Renal cortex interstitium (tissue), 11 donors: ENCODE data around the gene TRERF1. TPM values are rescaled to one million over a fixed set of nuclear protein-coding genes. Genes with fewer than 3 reads are reported as not detected.

Source experiments
- DNase-seq, 11 donors: peaks; one replicate each; pipeline ENCODE4 v3.0.0-alpha.2; 2013; ENCODE audit warnings: low read depth in 9 of 11, low spot score in 4 of 11; ENCODE audit errors: extremely low read depth in 1 of 11
- polyA plus RNA-seq, 3 donors: library from polyadenylated mRNA; unstranded; fragments of 120-200 nt; gene quantifications; one replicate each; pipeline ENCODE4 v1.2.1, GENCODE V29; 2013; ENCODE audit not compliant: insufficient read length in 3 of 3

Gene TRERF1
- polyA plus RNA-seq, 3 donors = 14.9 to 16.4 (median 15.9) TPM

GRCh38 chr6:42271834-42272805, 179.6 kb downstream of the TRERF1 start:
- no peak for DNase-seq

GRCh38 chr6:42269974-42270510, 181.7 kb downstream of the TRERF1 start:
- no peak for DNase-seq

GRCh38 chr6:42269553-42269952, 182.2 kb downstream of the TRERF1 start:
- no peak for DNase-seq

- DNase-seq = no peak
These were observed 182.9 kb downstream of the TRERF1 start for GRCh38 chr6:42268835-42269204.

- DNase-seq = no peak
These were observed 183.5 kb downstream of the TRERF1 start for GRCh38 chr6:42268016-42268834.

- no peak for DNase-seq
These were observed 185.2 kb downstream of the TRERF1 start for GRCh38 chr6:42266538-42266937.

- DNase-seq = no peak
These were observed 186.8 kb downstream of the TRERF1 start for GRCh38 chr6:42264852-42265390.

- DNase-seq = no peak
These were observed 187.4 kb downstream of the TRERF1 start for GRCh38 chr6:42264162-42264851.

GRCh38 chr6:42263165-42263728, 188.5 kb downstream of the TRERF1 start:
- DNase-seq = no peak

- no peak for DNase-seq
These were observed 190.8 kb downstream of the TRERF1 start for GRCh38 chr6:42260972-42261371.

GRCh38 chr6:42260396-42260888, 191.3 kb downstream of the TRERF1 start:
- no peak for DNase-seq

- DNase-seq = no peak
These were observed 191.8 kb downstream of the TRERF1 start for GRCh38 chr6:42259841-42260395.

GRCh38 chr6:42259286-42259685, 192.4 kb downstream of the TRERF1 start:
- DNase-seq = no peak

GRCh38 chr6:42257614-42258013, 194.1 kb downstream of the TRERF1 start:
- DNase-seq = no peak

GRCh38 chr6:42257063-42257462, 194.7 kb downstream of the TRERF1 start:
- peak in 1 of 11 donors; percentile 47 for DNase-seq

- DNase-seq = no peak
These were observed 196.7 kb downstream of the TRERF1 start for GRCh38 chr6:42255050-42255449.

- DNase-seq = no peak
These were observed 197.2 kb downstream of the TRERF1 start for GRCh38 chr6:42254505-42254904.
